HG03097 (cell line): Measurements from ENCODE around the gene HOXA13.

ENCODE experiments used
- ATAC-seq: cut with Tn5 transposase; IDR thresholded peaks from one replicate; pipeline ENCODE4 v1.9.1; 2021; ENCODE audit not compliant: unreplicated experiment, low FRiP score

The HOXA13 gene

DNA sequence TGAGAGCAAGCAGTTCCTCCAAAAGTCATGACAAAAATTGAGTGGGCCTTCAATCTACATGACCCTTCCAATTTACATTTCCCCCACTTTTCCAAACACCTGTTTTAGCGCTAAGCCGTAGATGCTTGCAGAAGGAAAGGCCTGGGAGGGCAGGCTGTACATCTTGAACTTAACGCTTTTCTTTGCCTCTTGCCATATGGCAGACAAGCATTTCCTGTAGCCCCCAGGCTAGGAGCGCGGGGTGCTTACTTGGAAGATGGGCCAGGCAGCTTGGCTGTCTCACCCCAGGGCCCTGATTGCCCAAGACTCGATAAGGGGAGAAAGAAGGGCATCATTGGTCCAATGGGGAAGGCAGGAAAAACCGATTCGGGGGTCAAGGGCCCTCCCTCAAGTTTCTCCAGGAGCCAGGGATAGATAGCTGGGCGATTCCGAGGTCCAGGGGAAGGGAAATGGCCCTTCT is 27.5 kb downstream of the HOXA13 start:
- ATAC-seq = no peak

DNA sequence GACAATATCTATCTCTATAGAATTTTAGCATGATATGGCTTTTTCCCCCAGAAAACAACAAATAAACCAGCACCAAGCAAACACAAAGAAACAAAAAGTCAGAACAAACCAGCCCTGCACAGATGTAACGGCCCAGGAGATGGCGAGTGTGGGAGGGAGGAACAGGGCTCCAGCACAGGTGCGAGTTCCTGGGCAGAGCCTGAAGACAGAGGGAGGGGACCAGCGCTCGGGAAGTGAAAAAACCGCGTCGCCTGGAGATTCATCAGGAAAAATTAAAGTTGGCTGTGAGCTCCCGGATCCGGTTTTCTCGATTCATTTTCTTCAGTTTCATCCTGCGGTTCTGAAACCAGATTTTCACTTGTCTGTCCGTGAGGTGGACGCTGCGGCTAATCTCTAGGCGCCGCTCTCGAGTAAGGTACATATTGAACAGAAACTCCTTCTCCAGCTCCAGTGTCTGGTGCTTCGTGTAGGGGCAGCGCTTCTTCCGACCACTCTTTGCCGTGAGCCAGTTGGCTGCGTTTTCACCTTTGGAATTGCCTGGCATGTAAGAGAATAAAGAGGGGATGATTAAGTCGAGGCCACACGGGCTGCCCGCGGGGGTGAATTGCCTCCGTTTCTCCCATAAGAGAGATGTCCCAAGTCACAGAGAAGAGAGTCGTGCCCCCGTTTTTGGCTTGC is 28.1 kb downstream of the HOXA13 start:
- ATAC-seq = no peak

DNA sequence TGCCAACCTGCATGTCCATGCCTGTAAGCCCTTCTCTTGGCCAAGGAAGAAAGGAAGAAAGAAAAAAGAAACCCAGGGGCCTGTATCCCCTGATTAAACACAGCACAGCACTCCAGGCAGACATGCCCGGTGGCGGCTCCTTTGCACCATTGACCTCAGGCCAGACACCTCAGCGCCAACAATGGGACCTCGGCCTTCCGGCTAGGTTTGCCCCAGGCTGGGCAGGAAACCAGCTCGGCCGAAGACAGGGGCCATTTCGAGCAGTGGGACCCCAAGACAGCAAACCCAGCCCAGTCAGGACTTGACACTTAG is 28.6 kb downstream of the HOXA13 start:
- ATAC-seq = no peak

DNA sequence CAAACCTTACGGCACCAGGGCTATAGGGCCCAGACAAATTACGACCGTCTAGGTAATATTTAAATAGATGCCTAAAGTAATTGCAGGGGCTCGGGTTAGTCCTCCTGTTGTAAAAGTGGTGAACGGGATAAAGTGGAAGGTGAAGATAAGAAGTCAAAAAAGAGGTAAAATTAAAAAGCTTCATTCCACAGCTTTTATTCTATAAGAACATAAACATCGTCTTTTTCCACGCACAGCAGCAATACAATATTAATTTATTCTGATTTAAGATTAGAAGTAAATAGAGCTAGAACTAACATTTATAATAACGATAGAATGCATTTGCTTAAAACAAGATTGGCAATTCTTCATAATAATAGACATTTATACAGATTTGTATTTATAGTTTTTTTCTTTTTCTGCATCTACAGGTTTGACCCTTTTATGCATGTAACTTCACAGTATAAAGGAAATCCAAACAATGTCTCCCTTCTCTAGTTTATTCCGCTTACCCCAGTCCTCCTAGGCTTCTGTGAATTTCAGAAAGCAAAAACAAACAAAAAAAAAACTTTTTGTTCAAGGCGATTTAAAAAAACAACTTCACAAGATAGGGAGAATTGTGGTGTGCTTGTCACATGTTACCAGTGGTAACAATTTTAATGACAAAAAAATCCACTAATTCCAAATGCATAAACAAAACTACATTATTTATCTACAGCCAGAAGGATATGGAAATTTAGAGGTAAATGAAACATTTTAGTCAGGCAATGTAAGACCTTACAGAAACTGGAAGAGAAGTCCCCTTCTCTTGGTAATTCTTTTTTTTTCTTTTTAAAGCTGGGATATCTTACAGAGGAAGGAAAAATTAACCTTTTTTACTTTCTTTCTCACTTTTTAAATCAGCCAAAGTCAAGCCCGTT is 29.2 kb downstream of the HOXA13 start:
- ATAC-seq = no peak

DNA sequence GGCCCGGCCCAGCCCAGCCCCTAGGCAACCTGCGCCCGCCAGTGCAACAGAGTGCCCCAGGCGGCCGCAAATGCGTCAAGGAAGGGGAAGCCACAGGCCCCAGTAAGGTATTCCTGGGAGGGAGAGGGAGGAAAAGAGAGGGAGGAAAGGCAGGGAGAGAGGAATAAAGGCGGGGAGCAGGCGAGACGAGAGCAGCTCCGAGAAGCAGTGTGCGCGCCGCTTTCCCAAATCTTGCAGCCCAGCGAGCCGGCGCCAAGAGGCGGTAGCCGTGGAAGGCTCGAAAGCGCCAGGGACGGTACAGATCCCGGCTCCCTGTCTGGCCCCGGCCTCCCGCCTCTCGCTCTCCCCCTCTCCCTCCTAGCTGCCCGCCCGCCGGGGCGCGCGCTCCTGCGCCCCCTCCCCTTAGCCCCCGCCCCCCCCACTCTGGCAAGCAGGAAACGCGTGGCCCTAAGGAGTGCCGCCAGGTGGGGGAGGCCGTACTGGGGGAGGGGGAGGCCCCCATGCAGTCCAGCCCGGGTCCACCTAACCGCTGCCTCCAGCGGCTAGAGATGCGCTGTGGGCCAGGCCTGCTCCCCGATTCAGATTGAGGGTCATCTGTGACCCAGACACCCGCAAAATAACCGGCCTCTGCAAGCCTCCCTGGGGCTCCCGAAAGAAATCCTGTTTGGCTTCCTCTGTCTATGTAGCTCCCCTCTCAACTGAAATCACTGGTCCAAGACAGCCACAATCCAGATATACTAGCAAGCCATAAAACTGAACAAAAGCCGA is 30.0 kb downstream of the HOXA13 start:
- ATAC-seq = no peak

DNA sequence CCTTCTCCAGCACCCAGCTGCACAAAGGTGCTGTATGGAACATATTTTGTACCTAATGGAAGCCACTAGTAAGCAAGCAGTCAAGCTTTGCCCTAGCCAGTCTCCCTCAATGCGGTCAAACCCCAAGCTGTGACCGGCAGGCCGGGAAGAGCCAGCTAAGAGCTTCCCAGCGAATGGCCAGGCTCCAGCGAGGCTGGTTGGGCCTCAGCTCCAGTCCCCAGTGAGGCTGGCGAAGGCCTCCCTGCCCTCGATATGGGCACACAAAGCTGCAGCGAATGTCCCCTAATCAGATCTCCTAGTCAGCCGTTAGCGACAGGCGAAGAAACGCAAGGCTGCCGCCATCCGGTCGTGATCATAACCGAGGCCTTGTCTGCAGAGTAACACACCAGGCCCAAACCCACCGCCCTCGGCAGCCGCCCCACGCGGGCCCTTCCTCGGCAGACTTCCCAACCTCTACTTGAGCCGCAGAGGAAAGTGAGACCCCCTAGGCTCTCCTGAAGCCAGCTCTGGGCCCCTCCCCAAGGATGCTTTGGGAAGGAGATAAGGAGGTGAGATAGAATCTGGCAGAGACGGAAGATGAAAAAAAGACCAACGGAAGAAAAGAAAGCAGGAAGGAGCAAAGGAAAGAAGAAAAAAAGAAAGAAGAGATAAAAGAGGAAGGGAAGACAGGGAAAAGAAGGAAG is 31.5 kb downstream of the HOXA13 start:
- no peak for ATAC-seq

DNA sequence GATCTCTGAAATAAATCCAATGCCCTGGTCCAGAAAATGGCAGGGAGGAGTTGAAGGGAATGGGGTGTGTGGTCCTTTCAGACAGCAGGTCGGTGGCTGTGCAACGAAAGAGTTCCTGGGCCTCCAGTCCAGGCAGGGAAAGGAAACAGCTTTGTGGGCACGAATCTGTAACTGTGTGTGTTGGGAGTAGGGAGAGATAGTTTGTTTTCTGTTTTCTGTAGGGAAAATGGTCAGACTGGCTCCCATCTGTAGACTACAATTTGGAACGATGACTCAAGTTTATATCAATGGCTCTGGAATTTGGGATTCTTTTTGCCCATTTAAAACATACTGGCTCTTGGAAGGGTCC is 32.0 kb downstream of the HOXA13 start:
- no peak for ATAC-seq

DNA sequence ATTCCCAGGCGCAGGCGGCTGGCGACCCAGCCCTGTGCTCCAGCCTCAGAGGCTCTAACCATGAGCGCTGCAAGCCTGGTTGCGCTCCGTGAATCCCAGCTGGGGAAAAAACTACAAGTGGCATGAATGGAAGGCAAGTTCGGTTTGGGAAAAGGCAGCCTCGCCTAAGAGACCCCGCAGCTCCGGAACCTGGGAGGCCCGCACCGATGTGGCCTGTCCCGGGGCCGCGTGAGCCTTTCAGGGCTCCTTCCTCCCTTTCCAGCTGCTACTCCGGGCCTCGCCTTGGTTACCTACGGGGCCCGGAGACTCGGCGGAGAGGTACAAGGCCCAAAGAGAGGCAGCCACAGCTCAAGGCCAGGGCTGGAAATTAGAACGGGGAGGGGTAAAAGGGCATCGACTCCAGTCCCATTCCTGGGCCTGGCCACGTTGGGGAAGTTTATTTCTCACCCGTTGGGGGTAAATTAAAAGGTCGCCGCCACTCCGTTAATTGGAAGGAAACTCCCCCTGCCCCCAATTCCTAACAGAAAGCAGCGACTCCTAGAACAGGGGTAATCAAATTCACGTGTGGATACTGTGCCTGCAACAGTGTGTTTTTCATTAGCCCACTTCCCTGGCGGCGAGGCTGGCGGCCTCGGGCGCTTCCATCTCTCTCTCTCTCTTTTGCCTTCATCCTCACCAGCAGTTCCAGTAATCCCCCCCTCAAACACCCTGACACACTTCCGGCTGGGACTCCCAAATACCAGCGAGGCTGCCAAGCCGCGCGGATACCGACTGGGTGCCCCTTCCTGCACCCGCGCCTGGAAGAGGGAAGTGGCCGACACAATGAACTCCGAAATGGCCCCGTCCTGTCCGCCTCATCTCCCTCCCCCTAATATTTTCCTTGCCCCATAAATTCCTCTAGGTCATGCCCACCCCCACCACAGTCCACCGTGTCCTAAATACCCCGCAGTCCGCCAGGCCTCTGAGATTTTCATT is 33.1 kb downstream of the HOXA13 start:
- no peak for ATAC-seq

DNA sequence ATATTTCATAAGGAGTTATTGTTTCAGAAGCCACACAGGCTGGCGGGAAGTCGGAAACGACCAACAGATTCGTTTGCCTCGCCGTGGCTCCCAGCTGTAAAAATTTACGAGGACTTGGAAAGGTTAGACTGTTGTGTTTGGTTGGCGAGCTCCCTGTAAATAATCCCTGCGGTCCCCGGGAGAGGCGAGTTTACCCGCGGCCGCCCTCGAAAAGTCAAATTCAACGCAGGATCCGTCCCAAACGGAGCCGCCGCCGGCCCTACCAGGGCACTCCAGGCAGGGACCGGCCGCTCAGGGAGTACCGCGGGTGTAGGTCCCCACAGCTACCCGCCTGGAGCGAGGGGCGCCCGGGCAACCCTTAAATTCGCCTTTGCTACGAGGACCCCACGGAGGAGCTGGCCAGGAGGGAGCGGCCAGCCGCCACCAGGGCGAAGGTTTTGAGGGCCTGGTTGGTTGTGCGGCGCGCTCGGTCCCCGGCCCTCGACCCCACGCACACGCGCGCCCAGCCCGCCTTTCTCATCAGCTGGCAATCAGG is 33.8 kb downstream of the HOXA13 start:
- ATAC-seq = no peak

DNA sequence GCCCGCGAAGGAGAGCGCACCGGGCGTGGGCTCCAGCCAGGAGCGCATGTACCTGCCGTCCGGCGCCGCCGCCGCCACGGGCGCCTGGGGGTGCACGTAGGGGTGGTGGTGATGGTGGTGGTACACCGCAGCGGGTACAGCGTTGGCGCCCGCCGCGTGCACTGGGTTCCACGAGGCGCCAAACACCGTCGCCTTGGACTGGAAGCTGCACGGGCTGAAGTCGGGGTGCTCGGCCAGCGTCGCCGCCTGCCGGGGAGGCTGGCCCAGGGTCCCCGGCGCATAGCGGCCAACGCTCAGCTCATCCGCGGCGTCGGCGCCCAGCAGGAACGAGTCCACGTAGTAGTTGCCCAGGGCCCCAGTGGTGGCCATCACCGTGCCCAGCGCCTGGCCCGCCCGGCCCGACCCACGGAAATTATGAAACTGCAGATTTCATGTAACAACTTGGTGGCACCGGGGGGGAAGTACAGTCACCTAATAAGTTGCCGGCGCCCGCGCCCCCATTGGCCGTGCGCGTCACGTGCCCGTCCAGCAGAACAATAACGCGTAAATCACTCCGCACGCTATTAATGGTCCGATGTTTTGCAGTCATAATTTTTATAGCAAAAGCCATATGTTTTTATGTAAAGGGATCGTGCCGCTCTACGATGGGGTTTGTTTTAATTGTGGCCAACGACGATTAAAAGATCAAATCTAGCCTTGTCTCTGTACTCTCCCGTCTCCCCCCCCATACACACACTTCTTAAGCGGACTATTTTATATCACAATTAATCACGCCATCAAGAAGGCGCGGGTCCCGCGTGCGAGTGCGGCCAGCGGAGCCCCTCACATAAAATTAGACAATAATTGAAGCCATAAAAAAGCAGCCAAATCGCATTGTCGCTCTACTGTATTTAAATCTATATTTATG is 34.5 kb downstream of the HOXA13 start, which contains the start of gene HOXA9:
HOXA9 (minus strand) TSS at position 449 of the 907 bp plus-strand sequence; CDS start at position 369, 80 bp downstream.
- ATAC-seq = no peak

DNA sequence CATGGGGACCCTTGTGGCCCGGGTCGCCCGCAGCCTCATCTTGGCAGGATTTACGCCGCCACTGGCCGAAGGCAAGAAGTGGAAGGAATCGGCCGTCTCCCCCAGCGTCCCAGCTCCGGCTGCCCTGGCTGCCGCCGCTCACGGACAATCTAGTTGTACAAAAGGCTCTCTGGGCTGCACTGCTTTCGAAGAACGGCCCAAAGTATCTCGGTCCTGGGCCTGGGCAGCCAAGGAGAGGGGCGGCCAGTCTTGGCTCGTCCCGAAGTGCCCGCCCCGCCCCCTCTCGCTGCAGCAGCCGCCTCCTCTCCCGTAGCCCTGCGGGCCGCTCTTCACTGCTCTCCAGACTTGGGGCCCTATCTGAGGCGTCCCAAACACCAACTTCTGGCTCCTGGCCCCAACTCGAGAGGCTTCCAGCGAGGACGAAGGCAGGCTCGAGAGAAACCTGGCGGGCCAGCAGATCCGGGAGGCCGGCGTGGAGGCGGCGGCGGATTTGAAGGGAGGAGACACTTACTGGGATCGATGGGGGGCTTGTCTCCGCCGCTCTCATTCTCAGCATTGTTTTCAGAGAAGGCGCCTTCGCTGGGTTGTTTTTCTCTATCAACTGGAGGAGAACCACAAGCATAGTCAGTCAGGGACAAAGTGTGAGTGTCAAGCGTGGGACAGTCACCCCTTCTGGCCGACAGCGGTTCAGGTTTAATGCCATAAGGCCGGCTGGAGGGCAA is 35.4 kb downstream of the HOXA13 start:
- ATAC-seq = no peak

DNA sequence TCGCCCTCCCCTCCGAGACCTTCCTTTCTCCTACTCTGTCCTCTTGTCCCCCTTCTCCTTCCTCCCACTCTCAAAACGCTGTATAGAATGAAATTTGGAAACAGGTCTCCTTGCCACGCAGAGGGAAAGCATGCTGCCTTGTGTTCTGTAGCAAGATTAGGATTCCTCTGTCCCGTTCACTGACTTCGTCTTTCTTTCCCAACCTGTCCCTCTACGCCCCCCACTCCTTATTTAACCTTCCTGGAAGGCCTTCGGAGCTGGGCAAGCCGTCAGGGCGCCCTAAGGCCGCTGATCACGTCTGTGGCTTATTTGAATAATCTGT is 35.9 kb downstream of the HOXA13 start:
- no peak for ATAC-seq

DNA sequence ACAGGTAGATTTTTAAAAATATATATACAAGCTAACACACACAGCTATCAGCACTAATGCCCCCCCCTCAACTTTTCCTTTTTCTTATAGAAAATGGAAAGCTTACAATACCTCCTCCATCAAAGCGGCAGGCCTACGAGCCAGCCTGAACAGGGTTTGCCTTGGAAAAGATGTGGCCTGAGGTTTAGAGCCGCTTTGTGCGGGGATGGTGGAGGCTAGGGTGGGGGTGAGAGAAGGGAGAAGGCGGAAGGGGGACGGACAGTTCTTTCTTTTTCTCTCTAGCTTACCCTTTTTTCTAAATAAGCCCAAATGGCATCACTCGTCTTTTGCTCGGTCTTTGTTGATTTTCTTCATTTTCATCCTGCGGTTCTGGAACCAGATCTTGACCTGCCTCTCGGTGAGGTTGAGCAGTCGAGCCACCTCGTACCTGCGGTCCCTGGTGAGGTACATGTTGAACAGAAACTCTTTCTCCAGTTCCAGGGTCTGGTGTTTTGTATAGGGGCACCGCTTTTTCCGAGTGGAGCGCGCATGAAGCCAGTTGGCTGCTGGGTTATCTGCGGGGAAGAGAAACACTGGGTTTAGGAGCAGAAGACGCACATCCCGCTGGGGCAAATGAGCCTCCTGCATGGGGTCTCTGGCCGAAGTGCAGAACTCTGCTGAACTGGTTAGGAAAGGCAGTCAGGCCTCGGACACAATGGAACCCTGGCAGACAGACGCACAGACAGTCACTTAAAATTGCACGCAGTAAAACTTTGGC is 36.4 kb downstream of the HOXA13 start:
- ATAC-seq = no peak

DNA sequence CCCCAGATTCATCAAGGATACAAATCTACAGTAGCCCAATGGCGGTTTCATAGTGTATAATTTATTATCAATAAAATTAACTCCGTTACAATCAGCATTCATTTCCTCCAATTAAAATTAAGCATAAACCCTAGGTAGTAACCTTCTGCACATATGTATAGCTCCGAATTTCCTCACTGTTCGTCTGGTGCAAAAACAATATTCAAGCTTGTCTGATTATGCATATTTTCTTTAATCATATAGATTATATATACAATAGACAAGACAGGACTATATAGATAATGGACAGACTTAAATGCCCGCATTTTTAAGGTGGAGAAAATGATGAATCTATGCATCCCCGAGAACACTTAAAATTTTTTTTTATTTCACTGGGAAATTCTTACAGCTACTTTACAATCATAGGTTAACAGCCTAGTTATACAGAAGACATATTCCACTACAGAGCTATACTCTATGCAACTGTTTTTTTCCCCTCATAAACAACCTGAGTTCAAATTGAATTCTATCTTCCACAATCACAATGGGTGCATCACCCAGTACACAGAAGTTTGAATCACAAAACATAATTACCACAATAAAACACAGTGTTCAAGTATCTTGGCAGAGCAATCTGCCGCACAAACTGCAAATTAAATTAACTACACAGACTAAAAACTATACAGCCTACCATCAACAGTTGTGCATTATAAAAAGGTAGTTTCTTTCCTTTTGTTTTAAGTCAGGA is 37.2 kb downstream of the HOXA13 start:
- ATAC-seq = no peak

DNA sequence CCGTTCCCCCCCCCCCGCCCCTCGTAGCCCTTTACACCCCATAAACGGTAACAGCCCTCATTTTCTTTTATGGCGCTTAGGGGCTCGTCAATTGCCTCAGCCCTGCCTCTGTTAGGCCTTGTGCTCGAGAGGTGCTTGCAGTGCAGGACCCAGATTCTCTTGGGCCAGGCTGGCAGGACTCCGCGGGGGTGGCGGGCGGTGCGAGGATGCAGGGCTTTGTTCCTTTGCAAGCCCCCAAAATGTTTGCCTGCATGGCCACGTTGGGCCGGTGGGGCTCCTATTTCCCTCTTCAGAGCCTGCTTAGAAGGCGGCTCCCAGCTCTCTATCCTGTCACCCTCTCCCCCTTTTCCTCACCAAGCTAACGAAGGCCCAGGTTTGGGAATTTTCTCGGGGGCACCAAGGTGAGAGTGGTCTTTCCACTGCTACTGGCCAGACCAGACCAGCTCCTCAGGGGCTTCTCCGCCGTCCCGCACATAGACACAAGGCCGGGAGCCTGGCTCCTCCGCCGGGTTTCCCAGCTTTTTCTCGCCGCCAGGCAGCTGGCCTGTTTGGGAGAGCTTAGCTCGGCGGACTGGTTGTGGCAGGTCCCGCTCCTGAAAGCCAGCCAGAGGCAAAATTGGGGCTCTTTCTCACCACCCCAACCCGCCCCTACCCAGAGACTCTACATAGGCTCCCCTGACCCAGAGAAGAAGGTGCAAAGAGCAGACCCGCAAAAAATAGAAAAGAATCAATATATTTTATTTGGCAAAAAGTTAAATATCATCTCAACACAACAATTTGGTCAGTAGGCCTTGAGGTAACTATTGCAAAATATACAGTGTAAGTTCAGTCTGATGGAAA is 38.0 kb downstream of the HOXA13 start:
- ATAC-seq = no peak
